Pericardium fibroblast (primary cell): Measurements from ENCODE around the gene DMTF1. TPM values are rescaled to one million over a fixed set of nuclear protein-coding genes. Genes with fewer than 3 reads are reported as not detected.

ENCODE experiments used
- total RNA-seq: library from RNA; depleted of rRNA; stranded (reverse); fragments of >200 nt; gene quantifications from 2 replicates; pipeline ENCODE4 v1.2.3, GENCODE V29; 2015

DMTF1 gene
- 16.3 and 17.6 TPM in 2 replicates for total RNA-seq

DNA sequence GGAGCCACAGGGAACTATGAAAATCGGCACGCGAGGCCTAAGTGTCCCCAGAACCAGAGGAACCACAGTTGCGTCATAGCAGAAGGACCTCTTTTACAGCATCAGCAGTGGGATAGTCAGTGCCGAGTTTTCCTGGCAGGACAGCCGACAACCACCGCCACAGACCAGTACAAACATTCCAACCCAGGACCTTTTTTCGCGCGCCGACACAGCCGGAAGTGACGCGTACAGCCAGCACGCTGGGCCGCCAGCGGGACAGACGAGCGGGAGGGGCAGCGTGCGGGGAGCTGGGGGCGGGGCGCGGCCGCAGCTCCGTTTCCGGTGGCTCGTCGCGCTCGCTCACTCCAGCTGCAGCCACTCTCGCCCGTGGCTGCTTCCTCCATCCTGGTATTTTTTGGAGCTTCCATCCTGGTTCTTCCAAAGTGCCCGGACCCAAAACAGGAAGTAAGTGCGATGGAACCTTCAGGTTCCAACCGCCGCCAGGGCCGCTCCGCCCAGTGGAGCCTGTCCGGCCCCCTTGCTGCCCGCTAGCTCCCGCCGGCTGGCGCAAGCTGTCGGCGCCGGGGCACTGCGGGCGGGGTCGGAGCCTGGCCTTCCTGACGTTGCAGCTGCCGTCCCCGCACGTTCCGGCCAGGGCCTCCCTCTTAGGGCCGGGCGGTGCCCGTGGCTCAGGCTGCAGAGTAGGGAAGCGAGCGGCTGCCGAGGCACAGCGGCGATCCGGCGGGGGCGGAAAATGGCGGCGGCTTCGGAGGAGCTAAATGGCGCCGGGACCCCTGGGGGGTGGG is at the start of gene DMTF1:
Gene DMTF1 (plus strand): TSS at position 342 of the 785 bp plus-strand sequence. CDS start 12,489 bp downstream, outside the sequence.

GRCh38 chr7:87219545-87220025 is 67.3 kb downstream of the DMTF1 start, which contains the start of gene TMEM243:
TSS of gene TMEM243 (minus strand) at chr7:87219732. CDS start at chr7:87219503, 229 bp downstream.

Other genes with a start within 250 kb of the DMTF1 start
- 3.0 and 11.8 TPM in 2 replicates for gene ELAPOR2, start 92.8 kb upstream of the DMTF1 start, total RNA-seq
- gene TMEM243, start 67.3 kb downstream of the DMTF1 start, total RNA-seq, result 46.4 and 52.0 TPM in 2 replicates
- gene CROT, start 193.2 kb downstream of the DMTF1 start, total RNA-seq, result 4.4 and 5.1 TPM in 2 replicates